Measurements from ENCODE around the gene TSPAN3.

The TSPAN3 gene

DNA sequence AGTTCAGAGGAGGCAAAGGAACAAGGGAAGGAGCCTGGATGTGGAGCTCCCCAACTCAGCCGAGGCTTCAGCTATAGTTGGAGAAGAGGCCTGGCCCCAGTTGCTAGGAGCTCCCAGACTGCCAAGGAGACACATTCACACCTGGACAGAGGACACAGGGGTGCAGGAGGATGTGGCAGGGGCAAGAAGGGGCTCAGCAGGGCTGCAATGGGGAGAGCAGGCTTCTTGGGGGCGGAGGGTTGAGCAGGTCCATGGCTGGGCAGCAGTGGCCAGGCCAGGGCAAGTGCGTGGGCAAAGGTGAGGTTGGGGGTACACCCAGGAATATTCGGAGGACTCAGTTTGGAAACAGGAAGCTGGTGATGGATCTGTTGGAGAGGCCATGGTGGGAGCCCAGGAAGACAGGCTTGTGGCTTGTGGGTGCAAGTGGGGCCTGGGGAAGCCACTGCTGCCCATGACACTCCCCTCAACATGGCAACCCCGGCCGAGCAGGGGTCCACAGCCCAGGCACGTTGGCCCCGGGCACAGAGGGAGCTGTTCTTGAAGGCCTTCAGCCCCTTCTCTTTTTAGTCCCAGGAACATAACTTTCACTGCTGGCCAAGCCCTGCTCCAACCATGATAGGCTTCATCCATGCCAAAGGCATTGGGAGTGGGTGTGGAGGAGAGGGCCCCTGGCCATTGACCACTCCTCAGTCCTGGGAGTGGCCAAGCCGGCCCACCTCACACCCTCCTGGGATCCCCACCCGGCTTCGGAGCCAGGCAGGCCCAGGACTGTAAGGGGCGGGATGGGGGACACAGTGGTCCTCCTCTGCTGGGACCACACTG lies 33.3 kb downstream of the TSPAN3 start:
- no peak for TF ChIP-seq ZNF274 (IDR thresholded peaks at IDR 0.05; ENCODE audit: low read depth, low read length)

DNA sequence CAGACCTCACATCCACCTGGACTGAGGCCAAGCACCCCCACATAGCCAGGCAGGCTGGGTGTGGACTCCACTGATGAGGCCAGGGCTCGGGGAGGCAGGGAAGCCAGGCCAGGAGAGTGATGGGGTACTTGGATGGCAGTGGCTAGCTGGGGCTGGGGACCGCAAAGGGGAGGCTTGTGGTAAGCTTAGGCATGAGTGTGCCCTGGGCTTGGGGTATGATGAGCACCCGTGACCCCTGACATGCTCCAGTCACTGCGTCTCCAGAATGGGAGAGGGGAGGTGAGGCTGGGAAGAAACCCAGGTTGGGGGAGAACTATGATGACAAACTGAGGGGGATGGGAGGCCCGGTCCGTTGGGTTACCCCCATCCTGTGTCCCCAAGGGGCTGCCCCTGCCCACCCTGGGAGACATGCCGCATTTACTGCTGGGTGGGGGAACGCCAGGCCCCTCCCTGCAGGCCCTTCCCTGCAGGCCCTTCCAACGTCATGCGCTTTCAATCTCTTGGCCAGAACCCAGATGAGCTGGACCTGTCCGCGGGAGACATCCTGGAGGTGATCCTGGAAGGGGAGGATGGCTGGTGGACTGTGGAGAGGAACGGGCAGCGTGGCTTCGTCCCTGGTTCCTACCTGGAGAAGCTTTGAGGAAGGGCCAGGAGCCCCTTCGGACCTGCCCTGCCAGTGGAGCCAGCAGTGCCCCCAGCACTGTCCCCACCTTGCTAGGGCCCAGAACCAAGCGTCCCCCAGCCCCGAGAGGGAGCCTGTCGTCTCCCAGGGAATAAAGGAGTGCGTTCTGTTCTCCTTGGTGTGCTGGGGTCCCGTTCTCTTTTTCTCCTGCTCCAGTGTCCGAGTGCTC lies 34.1 kb downstream of the TSPAN3 start:
- H3K4me3 ChIP-seq (ENCODE audit: low read length), result no peak overlapping the region
- TF ChIP-seq ZNF274 (IDR thresholded peaks at IDR 0.05; ENCODE audit: low read depth, low read length), result no peak

More for the DNA sequence above, 33.3 kb downstream of the TSPAN3 start:
- no peak overlapping the region for H3K4me3 ChIP-seq (ENCODE audit: low read length)

- TF ChIP-seq ZNF274 (IDR thresholded peaks at IDR 0.05; ENCODE audit: low read depth, low read length), result no peak
- H3K4me3 ChIP-seq (ENCODE audit: low read length), result no peak overlapping the region
These were observed 34.9 kb downstream of the TSPAN3 start for GRCh38 chr15:77035999-77036471.

- TF ChIP-seq ZNF274 (IDR thresholded peaks at IDR 0.05; ENCODE audit: low read depth, low read length), result no peak
- H3K4me3 ChIP-seq (ENCODE audit: low read length), result no peak overlapping the region
These were observed 35.3 kb downstream of the TSPAN3 start for GRCh38 chr15:77035584-77035983.

DNA sequence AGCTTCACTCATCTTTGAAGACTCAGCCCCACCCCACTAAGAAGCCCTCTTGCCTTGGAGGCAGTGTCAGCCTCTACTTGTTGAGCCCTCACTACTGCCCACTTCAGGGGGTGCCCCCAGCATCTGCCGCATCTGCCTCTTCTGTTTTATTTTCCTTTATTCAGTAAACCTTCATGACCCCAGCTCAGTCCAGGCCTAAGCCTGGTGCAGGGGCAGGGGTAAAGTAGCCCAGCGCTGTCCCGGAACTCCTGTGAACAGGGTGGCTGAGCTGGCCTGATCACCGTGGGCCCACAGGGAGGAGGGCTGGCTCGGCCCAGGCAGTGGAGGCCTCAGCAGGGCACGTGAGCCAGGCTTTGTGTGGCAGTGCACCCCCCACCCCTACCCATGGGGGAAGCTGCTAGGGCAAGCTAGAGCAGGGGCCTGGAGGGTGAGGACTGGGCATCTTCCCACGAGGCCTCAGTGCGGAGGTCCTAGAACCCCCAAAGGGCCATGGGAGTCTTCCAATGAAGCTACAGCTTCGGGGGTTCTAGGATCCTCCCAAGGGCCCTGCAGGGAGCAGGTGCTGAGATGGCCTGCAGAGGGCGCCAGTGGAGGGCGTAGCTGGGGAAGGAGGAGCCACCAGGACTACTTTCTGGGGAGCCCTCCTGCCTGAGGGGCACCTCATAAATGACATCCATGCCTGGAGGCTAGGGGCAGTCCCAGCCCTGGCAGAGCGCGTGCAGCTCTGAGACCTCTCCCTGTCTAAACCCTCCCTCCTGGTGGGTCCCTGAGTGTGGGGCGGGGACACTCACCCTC lies 36.0 kb downstream of the TSPAN3 start:
- no peak for TF ChIP-seq ZNF274 (IDR thresholded peaks at IDR 0.05; ENCODE audit: low read depth, low read length)
- no peak overlapping the region for H3K4me3 ChIP-seq (ENCODE audit: low read length)

GRCh38 chr15:77033729-77034671 lies 36.9 kb downstream of the TSPAN3 start:
- TF ChIP-seq ZNF274 (IDR thresholded peaks at IDR 0.05; ENCODE audit: low read depth, low read length), result no peak
- no peak overlapping the region for H3K4me3 ChIP-seq (ENCODE audit: low read length)

GRCh38 chr15:77033417-77033728 lies 37.5 kb downstream of the TSPAN3 start:
- no peak for TF ChIP-seq ZNF274 (IDR thresholded peaks at IDR 0.05; ENCODE audit: low read depth, low read length)
- no peak overlapping the region for H3K4me3 ChIP-seq (ENCODE audit: low read length)

DNA sequence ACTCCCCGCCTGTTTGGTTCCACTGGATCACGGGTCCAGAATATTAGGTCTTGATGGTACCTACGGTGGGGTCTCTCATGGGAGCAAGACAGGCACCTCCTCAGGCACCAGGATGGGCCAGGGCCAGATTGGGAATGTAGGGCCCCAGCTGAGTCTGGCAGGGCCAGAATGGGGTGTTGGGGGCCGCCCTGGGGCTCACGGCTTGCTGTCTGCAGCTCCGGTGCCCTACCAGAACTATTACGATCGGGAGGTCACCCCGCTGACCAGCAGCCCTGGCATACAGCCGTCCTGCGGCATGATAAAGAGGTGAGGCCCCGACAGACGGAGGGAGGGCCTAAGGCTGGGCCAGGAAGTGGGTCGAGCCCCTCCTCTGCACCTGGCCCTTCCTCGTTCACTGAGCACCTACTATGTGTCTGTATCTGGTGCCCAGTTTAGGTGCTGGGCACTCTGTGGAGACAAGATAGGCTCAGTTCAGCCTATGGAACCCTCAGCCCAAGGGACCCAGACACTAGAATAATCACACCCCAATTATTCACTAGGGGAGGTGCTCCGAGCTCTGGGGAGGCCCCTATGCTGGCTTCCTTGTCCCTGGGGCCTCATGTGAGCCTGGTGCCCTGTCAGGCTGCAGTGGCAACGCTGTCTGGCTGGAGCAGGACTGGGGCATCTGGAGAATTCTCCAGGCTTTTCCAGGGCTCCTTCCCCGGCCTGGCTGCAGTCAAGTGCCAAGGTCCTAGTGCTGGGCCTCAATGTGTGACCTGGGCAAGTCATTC lies 38.1 kb downstream of the TSPAN3 start:
- TF ChIP-seq ZNF274 (IDR thresholded peaks at IDR 0.05; ENCODE audit: low read depth, low read length), result no peak
- H3K4me3 ChIP-seq (ENCODE audit: low read length), result no peak overlapping the region

- H3K4me3 ChIP-seq (ENCODE audit: low read length), result no peak overlapping the region
- TF ChIP-seq ZNF274 (IDR thresholded peaks at IDR 0.05; ENCODE audit: low read depth, low read length), result no peak
These were observed 38.8 kb downstream of the TSPAN3 start for GRCh38 chr15:77032052-77032646.

GRCh38 chr15:77031376-77032050 lies 39.4 kb downstream of the TSPAN3 start:
- no peak overlapping the region for H3K4me3 ChIP-seq (ENCODE audit: low read length)
- TF ChIP-seq ZNF274 (IDR thresholded peaks at IDR 0.05; ENCODE audit: low read depth, low read length), result no peak

- no peak for TF ChIP-seq ZNF274 (IDR thresholded peaks at IDR 0.05; ENCODE audit: low read depth, low read length)
- no peak overlapping the region for H3K4me3 ChIP-seq (ENCODE audit: low read length)
These were observed 40.0 kb downstream of the TSPAN3 start for GRCh38 chr15:77030928-77031375.
